ENCODE measurements around the gene MACF1.
"Not testable (repeated sequence)": the region's sequence is repeated elsewhere in the genome, so short reads cannot be mapped to it uniquely, and the experiment has no call there.

Gene MACF1

DNA sequence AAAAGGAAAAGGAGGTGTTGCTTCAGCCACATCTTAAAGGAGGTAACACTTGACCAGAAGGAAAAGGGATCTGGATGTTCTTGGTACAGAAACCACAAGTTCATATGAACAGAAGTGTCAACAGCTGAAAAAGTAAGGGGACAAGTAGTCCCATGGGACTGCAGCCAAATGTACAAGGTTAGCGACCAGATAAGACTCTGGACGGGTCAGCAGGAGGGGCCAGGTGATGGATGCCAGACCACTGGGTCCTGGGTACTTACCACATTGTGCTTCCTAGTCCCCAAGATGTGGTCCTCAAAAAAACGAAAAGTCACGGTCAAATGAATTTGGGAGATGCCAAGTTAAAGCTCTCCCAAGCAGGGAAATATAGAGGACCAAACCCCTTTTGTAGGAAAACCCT lies 270.3 kb downstream of the MACF1 start:
- DNase-seq, result no peak

DNA sequence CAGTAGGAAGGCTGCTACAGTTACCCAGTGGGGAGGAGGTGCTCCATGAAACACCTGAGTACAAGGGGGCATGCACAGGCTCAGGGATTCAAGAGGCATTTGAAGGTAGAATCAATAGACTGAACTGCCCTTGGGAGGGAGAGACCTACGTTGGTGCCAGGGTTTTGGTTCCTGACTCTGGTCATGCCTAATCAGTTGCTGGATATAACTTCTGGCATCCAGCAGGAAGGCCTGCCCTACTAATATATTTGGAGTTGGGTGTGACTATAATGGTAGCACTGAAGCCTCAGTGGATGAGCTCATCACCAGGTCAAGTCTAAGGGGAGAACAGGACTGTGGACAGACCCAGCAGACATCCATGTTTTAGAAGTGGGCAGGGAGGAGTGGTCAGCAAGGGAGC lies 271.1 kb downstream of the MACF1 start:
- not testable (repeated sequence) for DNase-seq

DNA sequence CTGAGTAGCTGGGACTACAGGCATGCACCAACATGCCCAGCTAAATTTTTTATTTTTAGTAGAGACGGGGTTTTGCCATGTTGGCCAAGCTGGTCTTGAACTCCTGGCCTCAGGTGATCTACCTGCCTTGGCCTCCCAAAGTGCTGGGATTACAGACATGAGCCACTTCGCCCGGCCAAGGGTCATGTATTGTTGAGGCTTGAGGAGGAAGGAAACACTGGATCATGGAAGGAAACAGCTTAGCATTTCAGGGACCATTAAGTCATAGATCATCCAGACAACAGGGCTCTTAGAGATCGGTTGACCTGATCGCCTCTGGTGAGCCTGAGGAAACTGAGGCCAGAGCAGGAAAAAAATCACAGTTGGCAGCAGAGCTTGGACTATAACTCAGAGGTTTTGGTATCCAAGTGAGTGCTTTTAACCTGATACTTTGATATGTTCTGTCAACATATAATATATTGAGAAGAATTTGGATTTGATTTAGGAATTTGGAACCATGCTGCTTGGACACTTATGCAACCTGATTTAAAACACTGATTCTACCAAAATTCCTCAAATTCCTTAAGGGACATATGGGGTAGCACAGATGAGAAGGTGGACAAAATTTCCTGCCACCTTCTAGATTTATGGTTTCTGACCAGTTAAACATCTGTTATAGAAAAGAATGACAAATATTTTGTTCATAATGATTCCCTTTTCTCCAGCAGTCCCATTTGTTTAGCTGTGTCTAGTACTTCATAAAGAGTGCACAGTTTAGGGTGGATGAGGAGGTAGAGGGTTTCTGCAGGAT lies 273.8 kb downstream of the MACF1 start:
- DNase-seq, result no peak

DNA sequence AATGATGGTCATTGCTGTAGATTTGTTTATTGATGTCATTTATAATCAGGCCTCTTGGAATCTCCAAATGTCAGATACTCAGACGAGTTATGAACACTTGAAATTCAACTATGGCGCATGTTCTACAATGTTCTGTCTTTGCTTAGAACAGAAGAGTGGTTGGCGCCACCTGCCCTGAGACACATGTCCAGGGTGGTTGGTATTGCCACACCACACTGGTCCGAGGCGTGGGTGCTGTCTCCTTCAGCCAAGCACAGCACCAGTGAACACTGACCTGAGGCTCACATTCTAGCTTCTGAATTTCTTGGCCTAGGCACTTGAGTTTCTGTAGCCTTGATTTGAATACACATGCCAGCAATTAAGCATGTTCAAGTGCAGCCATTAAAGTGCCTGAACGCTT lies 276.8 kb downstream of the MACF1 start:
- DNase-seq, result no peak

- DNase-seq, result no peak
Observed at GRCh38 chr1:39483276-39483675, 278.8 kb downstream of the MACF1 start.

GRCh38 chr1:39484564-39484963 lies 280.1 kb downstream of the MACF1 start:
- no peak for DNase-seq

GRCh38 chr1:39485046-39485803 lies 280.7 kb downstream of the MACF1 start:
- DNase-seq, result no peak

DNA sequence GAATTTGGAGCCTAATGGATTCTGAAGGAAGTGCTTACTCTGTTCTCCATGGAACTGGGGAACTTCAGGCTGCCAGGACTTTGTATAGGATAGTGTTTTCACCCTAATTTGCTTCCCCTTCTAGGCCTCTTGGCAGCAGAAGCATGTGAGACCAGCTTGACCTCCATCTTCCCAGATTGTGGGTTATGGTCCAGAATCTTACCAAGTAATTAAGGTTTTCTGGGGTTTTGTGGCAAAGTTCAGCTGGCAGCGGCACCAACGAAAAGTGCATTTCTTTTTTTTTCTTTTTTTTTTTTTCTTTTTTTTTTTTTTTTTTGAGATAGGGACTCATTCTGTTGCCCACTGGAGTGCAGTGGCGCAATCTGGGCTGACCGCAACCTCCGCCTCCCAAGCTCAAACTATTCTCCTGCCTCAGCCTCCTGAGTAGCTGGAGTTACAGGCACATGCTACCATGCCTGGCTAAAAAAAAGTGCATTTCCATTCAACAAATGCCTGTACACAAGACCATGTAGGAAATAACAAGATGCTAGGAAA lies 283.6 kb downstream of the MACF1 start:
- DNase-seq, result no peak

- DNase-seq, result no peak
Observed at GRCh38 chr1:39488793-39489566, 284.5 kb downstream of the MACF1 start.

- no peak for DNase-seq
Observed at GRCh38 chr1:39489567-39490239, 285.2 kb downstream of the MACF1 start.

GRCh38 chr1:39490596-39491145 lies 286.2 kb downstream of the MACF1 start:
- DNase-seq, result peak; percentile 56

- peak; percentile 80 for DNase-seq
Observed at GRCh38 chr1:39491146-39491921, 286.8 kb downstream of the MACF1 start, which contains the start of gene BMP8A. TSS of gene BMP8A (plus strand) at chr1:39491636. CDS start at chr1:39491992, 356 bp downstream.

GRCh38 chr1:39492118-39493042 lies 287.9 kb downstream of the MACF1 start:
- not testable (repeated sequence) for DNase-seq

DNA sequence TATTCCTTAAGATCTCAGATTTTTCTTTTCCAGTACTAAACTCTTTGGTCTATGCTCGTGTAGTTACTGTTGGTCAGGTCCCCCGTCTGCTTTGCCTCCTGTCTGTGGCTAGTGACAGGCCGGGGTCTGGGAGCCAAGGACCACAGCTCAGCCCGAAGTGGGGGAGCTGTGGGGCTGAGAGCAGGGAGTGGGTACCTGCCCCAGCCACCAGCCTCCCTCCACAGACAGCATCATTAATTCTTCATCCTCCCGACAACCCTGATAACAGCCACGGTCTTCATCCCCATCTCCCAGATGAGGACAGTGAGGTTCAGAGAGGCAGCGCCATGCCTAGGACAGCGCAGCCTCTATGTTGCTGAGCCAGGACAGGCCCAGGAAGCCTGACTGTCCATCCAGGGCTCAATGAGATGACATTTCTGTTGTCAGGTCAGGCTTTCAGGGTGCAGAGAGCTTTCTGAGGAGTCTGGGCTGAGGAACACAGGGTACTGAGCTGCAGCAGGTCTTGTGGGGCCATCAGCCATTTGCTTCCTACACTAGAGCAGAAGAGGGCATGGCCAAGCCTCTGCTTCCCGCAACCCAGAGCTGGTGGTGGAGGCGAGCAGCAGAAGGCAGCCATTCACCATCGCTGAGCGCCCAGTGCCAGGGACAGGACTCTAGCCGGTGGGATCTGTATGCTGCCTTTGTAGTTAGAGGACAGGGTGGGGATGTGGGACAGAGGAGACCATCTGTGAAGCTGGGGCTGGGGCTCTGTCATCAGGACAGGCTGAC lies 288.7 kb downstream of the MACF1 start:
- DNase-seq, result not testable (repeated sequence)

DNA sequence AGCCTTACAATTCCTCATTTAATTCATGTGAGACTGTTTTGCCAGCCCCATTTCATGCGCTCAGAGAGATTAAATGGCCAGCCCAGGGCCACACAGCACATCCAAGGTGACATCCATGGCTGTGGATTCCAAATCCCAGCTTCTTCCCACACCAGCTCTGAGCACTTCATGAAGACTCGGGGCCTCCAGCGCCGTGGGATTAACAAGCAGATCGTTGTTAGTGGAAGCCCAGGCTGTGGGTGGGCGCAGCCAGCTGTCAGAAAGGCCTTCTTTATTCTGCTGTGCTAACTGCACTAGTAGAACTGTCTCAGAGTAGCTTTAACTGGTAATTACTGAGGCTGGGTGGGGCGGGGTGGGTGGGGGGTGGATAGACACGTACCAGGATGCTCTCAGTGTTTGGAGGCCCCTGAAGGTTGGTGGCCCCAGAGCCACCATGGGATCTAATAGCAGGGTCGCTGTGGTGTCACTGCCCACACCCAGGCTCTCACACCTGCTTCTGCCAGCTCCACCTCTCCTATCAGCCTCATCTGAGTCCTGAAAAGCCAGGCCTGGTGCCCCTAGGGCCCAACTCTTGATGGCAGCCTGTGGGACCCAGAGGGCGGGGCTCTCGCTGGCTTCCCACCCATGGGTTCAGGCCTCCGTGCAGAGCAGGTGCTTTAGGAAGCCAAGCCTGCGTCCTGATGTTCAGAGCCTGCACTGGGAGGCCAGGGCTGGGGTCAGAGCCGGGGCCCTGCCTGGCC lies 290.3 kb downstream of the MACF1 start:
- DNase-seq, result no peak

DNA sequence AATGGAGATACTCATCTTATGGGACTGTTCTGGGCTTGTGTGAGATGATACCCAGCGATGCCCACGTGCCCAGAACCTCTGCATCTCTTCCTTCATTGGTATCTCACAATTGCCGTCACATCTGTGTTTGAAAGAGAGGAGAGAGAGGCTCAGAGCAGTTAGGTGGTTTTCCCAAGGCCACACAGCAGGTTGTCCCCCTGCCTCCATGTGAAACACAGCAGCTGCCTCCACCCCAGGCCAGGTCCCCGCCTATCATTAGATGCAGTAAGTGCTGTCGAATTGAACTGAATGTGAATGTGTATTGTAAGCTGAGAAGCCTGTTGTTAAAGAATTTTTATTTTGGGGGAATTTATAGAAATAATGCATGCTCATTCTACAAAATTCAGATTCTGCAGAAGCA lies 292.0 kb downstream of the MACF1 start:
- not testable (repeated sequence) for DNase-seq

DNA sequence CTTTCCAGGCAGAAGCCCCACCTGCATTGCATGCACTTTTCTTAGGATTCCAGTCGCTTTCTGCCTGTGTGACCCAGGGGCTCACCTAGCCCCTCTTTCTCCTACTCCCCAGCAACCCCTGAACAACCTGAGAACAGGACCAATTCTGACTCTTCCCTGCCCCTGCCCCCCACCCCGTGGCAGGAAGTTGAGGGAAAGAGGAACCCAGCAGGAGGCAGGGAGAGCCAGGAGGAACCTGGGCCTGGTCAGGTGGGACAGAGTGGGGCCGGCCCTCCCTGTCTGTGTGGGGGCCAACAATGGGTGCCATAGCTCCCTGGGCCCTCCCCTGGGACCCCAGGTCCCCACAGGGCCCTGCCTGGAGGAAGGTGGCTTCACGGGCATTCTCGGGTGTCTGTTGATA lies 293.1 kb downstream of the MACF1 start:
- no peak for DNase-seq

DNA sequence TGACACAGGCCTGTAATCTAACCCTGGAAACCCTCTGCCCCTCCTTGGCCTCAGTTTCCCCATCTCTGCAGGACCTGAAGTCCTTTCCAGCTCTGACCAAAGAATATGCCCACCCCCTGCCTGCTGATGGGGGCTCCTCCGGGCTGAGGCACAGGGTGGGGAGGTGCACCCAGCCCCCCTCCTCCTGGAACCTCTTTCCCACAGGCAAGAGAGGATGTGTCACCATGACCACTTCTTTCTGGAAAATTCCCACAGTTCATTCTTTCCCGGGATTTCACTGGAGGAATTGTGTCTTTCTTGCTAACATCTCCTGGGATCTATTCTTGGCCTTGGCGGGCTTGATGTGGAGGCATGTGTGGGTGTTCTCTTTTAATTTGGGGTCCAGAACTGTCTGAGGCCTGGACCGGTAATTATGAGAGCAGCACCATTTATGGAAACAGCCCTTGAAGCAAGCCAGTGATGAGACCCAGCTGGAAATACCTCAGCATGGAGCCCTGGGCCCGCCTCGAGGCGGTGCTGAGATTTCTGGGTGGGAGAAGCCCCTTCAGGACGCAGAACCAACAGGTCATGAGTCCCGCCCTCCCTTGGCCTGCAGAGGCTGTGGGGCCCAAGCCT lies 293.7 kb downstream of the MACF1 start:
- not testable (repeated sequence) for DNase-seq
